ENCODE results near the gene ARHGEF6.
A peak's percentile ranks its signal among the peaks of the same experiment; 100 is the strongest.

ARHGEF6 gene

DNA sequence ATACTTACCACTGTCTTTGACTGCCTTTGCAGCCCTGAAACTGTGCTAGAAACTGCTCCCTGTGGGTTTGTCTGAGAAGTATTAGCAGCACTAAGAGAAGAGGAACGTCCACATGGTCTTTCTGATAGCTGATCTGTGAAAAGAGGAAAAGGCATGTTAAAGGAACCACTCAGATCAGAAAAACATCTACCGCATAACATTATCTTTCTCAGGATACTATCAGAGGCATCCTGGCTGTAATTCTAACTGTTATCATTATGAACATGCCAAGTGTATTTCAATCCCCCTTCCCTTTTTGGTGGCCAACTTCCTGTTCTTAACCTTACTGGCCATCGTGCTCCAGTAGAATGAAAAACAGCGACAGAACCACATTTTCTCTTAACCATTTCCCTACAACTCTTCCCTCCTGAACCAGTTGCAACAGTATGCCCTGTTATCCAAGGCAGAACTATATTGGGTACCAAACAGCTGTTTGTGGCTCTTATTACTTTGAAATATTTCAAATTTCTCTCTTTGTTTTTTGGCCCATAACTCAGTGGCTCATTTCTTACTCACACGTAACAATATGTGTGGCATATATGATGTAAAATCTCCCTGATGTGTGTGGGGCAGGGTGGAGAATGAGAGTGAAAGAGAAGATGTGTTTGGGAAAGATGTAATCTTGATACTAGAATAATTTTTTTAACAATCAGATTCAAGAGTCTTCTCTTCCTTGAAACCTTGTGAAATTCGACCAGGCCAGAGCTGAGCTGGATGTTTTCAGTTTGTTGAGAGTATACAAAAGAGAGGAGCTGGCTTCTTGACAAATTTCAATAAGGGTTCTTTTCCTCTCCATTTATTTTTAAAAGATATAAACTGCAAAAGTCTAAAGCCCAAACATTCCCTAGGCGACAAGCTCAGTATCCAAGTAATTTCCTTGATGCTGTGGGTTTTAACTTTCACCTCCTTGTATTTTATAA is 35.2 kb downstream of the ARHGEF6 start:
- DNase-seq = no peak

DNA sequence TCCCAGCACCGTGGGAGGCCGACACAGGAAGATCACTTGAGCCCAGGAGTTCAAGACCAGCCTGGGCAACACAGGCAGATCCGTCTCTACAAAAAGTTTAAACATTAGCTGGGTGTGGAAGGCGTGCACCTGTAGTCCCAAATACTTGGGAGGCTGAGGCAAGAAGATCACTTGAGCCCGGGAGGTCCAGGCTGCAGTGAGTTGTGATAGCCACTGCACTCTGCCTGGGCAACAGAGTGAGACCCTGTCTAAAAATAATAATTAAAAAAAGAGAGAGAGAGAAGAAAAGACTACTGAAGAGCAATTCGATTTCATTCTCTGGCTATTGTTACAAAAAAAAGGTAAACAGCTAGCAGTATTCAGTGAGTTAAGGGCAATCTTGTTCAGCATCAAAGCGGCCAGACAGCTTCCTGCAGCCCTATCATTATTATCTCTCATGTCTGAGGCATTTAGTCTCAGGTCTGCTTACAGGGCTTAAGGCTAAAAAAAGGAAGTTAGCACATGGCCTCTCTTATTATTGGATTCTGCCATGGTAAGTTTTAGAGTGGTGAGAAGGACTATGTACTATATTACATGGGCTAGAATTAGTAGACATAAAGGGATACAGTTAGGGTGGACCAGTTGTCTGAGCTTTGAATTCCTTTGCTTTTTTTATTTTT is 37.9 kb downstream of the ARHGEF6 start:
- no peak for DNase-seq

DNA sequence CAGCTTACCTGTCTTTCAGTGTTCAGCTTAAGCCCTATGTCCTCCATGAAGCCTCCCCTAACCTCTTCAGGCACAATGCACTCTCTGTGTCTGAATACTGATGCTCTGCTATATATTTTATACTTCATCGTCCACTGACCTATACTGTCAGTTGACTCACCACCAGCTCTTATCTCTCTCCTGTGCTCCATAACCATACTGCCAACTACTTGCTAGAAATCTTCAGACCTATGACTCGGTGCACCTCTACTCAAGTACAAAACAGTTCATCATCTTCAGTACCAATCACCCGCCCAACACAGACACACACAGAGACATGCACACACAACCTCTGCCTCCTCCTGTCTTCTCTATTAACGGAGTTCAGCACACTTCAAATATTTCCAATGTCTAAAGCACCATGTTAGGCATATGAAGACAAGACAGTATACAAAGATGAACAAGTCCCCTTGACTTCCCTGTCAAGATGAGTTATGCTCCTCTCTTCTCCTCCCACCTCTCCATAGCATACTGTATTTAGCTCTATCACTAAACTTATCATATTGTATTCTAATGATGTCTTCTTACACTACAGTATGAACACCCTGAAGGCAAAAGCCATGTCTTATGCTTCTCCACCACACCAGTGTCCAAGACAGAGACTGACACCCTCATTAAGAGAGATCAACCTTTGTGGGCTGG is 42.5 kb downstream of the ARHGEF6 start:
- DNase-seq = no peak

DNA sequence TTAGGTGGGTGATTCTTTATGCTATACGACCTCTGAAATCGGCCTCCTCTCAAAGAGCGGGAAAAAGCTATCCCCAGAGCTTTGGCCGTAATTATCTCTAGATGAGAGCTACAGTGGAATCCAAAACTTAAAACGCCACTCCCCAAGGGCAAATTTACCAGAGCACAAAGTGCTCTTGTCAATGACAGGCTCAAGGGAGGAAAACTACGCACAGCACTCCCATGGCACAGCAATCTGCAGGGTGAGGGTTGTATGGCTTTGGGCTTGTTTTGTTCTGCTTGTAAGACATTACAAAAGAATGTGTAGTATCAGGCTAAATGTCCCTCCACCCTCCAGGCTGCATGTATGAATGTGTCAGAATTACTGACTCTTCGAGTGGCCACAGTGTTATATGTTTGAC is 44.0 kb downstream of the ARHGEF6 start:
- no peak for DNase-seq

DNA sequence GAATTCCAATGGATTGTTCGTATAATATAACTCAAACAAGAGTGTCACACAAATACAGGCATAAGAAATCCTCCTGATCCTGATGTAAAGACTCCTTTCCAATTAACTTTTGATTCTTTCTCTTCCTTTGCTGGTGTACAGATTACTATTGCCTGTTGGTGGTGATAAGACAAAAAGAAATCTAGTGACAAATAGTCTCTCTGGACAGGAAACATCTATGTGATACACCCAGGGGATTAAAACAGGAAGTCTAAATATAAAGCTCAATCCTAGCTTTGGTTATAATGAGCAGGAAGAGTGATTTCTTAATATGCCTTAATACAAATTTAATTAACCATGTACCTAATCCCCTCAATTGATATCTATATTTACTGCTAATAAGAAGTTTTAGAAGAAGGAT is 45.1 kb downstream of the ARHGEF6 start:
- DNase-seq = no peak

DNA sequence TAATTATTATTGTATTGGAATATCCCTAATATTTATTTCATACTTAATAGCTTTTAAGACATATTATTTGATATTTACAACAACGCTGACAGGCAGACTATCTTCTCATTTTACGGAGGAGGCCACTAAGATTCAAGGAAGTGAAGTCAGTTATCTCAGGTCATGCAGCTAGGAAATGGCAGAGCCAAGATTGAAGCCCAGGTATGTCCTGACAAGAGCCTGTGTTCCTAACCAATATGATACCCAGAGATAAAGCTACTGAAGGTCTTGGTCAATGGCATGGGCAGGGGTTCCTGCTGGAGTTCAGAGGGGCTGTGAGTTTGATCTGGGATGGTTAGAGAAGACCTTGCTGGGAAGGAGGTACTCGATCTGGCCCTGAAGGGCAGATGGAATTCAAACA is 47.1 kb downstream of the ARHGEF6 start:
- DNase-seq = no peak

DNA sequence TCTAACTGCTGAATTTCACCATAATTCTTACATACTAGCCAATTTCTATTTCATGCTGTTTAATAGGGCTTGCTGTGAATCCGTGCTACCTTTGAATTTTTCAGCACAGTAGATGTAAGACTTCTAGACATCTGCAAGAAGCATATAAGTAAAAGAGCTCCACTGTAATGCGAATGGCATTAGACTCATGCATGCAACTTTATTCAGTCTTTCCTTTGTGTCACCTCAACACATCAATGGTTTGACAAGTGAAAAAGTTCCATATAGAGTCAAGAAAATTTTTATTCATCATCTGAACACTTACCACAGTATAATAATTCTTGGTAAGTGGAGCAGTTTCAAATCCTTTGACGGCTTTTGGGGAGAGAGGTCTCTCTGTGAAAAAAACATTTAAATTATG is 48.9 kb downstream of the ARHGEF6 start:
- DNase-seq = no peak

DNA sequence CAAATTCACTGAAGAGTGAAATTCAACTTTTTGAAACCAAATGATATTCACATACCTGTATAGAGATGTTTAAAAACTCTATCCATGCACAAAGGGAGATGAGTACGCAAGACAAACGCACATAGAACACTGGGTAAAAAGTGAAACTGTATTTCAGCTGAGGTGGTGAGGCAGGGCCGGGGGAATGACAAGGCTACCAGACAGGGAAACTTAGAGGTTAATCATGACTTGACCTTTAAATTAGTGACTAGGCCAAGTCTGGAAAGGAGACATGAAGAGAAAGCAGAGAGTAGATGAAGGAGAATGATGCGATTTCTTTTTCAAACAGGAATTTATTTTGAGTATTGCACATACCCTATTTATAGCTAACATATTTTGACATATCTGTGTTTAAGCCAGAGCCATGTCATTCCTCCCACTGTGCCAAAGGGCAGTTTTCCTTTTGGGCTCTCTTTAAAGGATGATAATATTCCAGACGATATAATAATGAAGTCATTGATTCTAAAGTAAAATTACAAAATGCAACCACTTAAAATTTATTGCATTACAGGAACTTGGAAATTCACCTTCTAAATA is 49.4 kb downstream of the ARHGEF6 start:
- DNase-seq = no peak

DNA sequence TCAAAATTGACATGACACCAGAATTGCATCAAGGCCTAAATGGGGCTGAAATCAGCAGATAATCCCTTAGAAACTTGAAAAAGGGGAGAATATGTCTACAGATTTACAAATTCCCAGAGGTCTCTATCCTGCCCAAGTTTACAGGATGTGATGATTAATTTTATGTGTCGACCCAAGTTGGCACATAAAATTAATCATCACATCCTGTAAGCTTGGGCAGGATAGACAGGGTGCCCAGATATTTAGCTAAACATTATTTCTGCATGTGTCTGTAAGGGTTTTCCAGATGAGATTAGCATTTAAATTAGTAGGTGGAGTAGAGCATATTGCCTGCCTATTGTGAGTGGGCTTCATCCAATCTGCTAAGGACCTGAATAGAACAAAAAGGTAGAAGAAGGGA is 52.3 kb downstream of the ARHGEF6 start:
- no peak for DNase-seq

DNA sequence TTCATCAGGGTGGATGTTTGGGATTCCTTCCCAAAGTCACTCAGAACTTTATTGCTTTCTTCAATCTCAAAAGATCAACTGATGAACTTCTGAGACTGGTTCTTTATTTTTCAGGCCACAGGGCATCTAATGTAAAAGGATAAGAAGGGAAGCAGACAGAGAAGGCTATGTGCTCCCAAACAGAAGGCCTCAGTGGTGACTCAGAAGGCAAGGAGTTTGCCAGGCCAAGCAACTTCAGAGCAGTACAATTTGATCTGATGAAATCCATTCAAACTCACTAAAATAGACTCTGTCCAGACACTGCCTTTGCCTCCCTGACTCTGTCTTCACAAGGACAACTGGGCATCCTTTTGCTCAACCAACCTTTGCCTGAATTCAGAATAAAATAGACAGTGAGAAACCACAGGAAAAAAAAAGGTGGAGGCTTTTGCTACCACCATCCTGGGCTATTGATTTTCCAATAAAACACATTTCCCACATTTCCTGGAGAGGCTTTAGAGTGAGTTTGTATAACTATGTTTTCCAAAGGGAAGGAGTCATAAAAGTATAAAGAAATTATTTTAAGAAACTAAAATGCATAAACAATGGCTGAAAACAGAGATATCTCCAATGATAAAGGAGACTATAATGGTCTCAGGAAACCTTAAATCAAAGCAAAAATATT is 55.2 kb downstream of the ARHGEF6 start:
- no peak for DNase-seq

DNA sequence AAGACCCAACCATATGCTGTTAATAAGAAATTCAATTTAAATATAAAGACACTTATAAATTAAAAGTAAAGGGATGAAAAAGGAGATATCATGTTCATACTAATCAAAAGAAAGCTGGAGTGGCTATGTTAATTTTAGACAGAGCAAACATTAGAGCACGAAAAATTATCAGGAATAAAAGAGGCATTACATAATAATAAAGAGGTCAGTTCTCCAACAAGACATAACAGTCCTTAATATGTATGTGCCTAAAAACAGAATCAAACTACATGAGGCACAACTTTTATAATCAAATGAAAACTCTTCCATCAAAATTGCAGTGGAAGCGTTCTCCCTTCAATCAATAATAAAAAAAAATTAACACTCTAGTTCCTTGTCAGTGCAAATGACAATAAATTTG is 62.6 kb downstream of the ARHGEF6 start:
- no peak for DNase-seq

DNA sequence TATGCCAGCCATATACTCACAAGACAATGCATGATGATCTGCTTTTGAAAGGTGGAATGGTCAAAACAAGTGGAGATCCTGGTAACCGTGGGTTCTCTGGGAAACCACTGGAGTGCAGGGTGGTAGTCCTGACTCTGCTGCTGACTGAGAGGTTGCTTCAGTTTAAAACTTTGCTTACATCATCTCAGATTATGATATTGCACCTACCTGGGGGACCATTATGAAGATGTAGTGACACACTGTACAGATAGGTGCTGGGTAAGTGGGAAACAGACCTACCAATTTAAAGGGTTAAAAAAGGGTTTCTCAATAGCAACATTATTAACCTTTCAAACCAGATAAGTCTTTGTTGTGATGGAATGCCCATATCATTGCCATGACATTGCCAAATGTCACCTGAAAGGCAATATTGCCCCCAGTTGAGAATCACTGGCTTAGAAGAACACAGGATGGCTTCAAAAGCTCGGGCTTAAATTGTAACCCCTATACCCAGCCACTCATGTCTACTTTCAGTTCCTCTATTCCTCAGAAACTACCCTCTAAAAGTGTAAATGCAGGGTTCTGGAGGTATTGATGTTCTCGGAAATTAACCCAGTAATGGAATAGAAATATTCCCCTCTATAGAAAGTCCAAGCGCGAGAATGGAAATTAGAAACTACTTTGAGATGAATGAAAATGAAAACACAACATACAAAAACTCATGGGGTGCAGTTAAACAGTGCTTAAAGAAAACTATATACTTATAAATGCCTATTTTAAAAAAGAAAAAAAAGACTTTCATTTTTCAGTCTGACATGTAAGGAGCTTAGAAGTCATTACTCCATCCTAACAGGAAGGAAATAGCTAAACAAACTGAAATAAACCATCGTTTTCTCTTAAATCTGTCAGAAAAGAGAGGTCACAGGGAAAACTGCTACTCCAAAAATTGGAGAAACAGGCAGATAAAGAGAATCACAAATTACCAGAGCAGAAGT is 65.8 kb downstream of the ARHGEF6 start:
- no peak for DNase-seq

DNA sequence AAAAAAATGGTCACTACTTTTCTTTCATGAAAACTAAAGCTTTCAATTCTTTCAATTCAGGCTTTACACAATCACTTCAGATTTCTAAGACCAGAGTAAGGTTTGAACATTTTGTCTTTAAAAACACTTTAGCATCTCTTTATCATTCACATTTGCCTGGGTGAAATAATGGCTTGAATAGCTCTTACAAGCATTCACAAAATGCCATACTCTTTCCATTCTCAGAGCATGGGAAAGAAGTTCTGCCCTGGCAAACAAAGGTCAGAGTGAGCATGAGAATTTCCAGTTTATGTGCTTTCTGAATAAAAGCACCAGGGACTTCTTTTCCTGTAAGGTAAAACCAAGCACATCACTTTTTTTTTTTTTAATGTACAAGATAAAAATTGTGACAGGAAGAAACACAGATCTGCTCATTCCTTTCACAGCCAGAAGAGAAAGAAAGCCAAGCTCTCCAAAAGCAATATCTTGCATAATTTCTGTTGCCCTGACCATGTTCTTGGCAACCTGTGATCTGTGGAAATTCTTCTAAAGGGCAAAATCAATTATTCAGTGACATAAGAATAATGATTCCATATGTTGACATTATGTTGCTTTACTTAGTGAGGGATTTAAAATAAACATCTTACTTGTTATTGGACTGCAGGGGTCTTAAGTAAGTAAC is 68.0 kb downstream of the ARHGEF6 start:
- DNase-seq = no peak

DNA sequence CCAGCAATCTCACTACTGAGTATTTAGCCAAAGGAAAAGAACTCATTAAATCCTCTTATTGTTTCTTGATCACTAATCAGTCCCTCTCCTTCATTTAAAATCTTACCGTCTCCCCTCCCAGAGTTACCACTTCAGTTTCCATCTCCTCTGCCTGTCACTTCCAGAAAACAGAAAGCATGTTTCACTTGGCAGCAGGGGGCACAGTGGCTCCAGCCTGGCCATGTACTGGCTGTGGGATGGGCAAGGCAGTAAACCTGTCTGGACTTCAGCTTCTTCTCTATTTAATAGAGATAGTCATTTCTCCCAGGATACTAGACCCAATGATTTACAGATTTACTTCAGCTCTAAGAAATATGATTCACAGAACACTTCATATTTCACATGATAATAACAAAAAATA is 69.6 kb downstream of the ARHGEF6 start:
- peak; percentile 32 to 41 for DNase-seq

DNA sequence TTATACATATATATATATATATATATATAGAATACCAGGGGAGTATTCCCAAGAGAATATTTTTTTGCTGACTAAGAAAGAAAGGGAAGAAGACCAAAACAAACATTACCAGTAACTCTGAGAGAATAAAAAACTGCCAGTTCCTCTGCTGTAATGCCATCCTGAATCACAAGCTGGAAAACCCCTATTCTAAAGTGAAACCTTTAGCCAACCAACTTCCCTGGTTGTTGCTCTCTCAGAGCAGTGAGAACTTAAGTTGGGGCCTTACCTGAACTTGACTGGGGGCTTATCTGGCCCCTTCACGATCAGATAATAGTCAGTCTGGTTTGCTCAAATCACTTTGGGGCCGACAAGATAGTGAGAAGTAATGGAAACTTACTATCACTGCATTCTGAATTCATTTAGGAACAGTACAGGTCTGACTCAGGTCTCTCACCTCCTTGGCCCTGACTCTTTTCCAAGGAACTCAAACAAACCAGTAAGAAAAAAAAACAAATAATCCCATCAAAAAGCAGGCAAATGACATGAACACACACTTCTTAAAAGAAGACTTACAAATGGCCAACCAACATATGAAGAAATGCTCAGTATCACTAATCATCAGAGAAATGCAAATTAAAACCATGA is 70.3 kb downstream of the ARHGEF6 start:
- DNase-seq = peak; percentile 28 to 64

DNA sequence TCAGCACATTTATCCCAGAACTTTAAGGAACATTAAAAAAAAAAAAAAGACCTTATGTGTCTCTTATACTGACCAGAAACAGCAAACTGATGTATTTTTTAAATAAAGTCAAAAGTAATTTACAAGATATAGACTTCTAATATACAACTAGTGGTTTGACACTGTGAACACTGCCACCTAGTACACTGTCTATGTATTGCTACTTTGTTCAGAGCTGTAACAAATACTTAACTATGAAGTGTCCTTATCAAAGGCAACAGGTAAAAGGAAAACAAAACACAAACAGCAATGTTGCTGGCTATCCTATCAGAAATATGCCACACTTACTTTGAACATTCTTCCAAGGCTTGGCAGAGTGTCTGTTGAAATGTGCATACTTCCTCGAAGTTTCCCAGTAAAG is 72.4 kb downstream of the ARHGEF6 start:
- peak in 1 of 2 donors; percentile 47 for DNase-seq

DNA sequence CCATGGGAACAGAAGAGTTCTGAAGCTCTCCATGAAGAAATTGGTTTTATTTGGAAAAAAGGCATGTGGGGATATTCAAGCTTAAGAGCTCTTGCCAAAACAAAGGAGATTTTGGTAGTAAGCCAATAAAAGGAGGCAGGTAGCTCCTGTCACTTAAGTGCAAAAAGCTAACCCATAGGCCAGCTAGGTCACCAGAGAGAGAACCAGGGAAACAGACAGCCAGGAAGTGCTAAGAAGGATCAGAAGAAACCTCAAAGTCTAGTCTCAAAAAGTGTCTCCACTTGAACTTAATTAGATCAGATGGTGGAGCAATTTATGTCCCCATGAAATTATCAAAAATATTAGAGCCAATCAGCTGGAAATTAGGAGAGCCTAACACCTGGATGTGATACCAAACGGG is 83.6 kb downstream of the ARHGEF6 start:
- DNase-seq = no peak

DNA sequence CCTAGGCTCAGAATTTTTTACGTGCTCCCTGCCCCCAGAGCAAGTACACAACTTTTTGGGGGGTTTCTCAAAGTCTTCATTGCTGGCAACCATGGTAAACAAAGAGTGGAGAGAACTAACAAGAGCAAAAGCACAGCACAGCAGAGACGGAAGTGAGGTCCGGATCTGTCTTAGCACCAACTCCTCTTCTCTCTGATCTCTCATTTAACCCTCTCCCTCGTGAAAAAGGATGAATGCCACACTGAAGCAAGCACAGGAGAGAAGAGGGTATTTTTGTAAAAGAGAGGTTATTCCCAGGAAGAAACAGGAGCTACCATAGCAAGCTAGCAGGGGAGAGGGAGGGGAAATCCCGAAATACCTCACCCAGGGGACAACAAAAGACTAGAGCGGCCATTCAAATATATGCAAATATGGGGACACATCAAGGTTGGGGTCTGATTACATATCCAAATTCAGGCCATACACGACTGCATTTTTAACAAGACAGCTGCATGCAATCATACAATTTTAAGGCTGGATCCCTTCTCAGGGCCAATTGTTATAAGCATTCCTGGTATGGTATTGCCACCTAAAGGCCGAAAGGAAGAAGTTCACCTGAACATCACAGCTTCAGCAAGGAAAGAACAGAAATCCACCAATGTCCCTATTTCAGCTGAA is 86.2 kb downstream of the ARHGEF6 start:
- peak; percentile 25 to 72 for DNase-seq

DNA sequence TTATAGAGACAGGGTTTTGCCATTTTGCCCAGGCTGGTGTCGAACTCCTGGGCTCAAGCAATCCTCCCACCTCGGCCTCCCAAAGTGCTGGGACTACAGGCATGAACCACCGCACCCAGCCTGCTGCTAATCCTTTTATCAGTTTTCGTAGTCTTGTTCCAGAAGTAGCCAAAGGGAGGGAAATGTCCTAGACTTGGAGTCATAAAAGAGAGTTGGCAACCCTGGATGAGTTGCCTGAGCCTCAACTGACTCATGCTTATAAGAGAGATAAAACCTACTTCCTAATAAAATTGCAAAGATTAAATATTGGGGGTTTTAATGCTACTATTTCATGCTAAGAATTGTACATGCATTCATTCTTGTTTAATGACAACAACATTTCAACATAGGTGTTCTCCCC is 88.5 kb downstream of the ARHGEF6 start:
- no peak for DNase-seq

All from CD4-positive, alpha-beta T cell treated with Interferon alpha-2 for 1 hour (primary cell).